ENCODE measurements around the gene NFE2L1. TPM values are rescaled to one million over a fixed set of nuclear protein-coding genes. Genes with fewer than 3 reads are reported as not detected.

The NFE2L1 gene
- total RNA-seq, 1 experiment from 2014 or later: 149 TPM

DNA sequence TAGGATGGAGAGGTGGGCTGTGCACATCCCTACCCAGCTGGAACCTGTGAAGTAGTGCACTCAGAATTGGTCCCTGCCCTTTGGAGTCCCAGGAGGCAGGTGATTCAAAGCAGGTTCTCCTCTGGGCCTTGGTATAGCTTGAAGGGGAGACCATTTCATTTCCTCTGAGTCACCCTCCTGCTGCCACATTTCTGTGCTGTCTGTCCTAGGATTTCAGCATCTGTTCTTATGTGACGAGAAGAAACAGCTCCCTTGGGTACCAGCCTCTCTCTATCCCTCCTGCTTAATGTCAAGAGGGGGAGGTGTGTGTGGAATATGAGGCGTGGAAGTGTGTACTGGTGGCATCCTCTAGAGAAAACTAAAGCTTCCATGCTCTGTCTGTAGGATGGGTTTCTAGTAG is 5.0 kb upstream of the NFE2L1 start:
- intact Hi-C loops (cut with micrococcal nuclease; ENCODE audit: unreplicated experiment): no loop called here
- Histone ChIP-seq H3K9me3 (ENCODE audit: low read depth, low read length, poor library complexity, severe bottlenecking) (no peaks in the 10 kb centered on the region), H3K4me3 (ENCODE audit: low read depth, low read length, poor library complexity, severe bottlenecking) (no peak overlapping the region), H3K27me3 (replicated peaks; ENCODE audit: insufficient read depth, low read depth, low read length, poor library complexity) (peaks cover 7% of the 10 kb centered on the region), H3K4me1 (ENCODE audit: insufficient read depth, low read length, poor library complexity, severe bottlenecking) (peaks cover 11% of the 10 kb centered on the region), H3K27ac (ENCODE audit: low read depth, low read length, poor library complexity, severe bottlenecking) (no peak overlapping the region), H3K36me3 (ENCODE audit: insufficient read depth, low read length, poor library complexity, severe bottlenecking) (no peaks in the 10 kb centered on the region)
- ChIA-PET CTCF (no interaction called here), POLR2A (ENCODE audit: low non-redundant PET) (interaction anchor here (0.6 to 1.3 kb wide), 2 partner anchors 12 to 127 kb away, joined by 10 to 26 read pairs; no protein-coding TSS in a partner anchor)
- BruUV-seq (replicated peaks): no TSS peak
- TF ChIP-seq, protein P1, sequence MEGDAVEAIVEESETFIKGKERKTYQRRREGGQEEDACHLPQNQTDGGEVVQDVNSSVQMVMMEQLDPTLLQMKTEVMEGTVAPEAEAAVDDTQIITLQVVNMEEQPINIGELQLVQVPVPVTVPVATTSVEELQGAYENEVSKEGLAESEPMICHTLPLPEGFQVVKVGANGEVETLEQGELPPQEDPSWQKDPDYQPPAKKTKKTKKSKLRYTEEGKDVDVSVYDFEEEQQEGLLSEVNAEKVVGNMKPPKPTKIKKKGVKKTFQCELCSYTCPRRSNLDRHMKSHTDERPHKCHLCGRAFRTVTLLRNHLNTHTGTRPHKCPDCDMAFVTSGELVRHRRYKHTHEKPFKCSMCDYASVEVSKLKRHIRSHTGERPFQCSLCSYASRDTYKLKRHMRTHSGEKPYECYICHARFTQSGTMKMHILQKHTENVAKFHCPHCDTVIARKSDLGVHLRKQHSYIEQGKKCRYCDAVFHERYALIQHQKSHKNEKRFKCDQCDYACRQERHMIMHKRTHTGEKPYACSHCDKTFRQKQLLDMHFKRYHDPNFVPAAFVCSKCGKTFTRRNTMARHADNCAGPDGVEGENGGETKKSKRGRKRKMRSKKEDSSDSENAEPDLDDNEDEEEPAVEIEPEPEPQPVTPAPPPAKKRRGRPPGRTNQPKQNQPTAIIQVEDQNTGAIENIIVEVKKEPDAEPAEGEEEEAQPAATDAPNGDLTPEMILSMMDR (conservative IDR thresholded peaks at IDR 0.05; ENCODE audit: low read depth, low read length): no peak
- no peak for TF ChIP-seq EZH2 (IDR thresholded peaks at IDR 0.05; ENCODE audit: borderline replicate concordance, low read depth, low read length, poor library complexity, severe bottlenecking)
- DNase-seq (ENCODE audit: low spot score): peak; percentile 54

DNA sequence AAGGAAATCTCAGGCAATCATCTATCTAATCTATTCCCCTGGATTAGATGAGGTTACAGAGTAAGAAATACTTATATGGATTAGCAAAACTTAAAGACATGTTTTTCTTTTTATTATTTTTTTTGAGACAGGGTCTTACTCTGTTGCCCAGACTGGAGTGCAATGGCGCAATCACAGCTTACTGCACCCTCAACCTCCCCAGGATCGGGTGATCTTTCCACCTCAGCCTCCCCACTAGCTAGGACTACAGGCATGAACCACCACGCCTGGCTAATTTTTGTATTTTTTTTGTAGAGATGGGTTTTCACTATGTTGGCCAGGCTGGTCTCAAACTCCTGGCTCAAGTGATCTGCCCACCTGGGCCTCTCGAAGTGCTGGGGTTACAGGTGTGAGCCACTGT is 3.3 kb upstream of the NFE2L1 start:
- intact Hi-C loops (cut with micrococcal nuclease; ENCODE audit: unreplicated experiment): no loop called here
- Histone ChIP-seq H3K27me3 (replicated peaks; ENCODE audit: insufficient read depth, low read depth, low read length, poor library complexity) (no peaks in the 10 kb centered on the region), H3K36me3 (ENCODE audit: insufficient read depth, low read length, poor library complexity, severe bottlenecking) (no peaks in the 10 kb centered on the region), H3K4me1 (ENCODE audit: insufficient read depth, low read length, poor library complexity, severe bottlenecking) (peaks cover 17% of the 10 kb centered on the region), H3K27ac (ENCODE audit: low read depth, low read length, poor library complexity, severe bottlenecking) (no peak overlapping the region), H3K9me3 (ENCODE audit: low read depth, low read length, poor library complexity, severe bottlenecking) (no peaks in the 10 kb centered on the region), H3K4me3 (ENCODE audit: low read depth, low read length, poor library complexity, severe bottlenecking) (no peak overlapping the region)
- TF ChIP-seq, protein P1 (conservative IDR thresholded peaks at IDR 0.05; ENCODE audit: low read depth, low read length): no peak
- no peak for TF ChIP-seq EZH2 (IDR thresholded peaks at IDR 0.05; ENCODE audit: borderline replicate concordance, low read depth, low read length, poor library complexity, severe bottlenecking)
- no peak for DNase-seq (ENCODE audit: low spot score)
- BruUV-seq (replicated peaks): no TSS peak
- POLR2A ChIA-PET (ENCODE audit: low non-redundant PET): no interaction called here
- CTCF ChIA-PET: interaction anchor here (0.7 kb wide), 1 partner anchor 95 kb away, joined by 26 read pairs; no protein-coding TSS in a partner anchor

DNA sequence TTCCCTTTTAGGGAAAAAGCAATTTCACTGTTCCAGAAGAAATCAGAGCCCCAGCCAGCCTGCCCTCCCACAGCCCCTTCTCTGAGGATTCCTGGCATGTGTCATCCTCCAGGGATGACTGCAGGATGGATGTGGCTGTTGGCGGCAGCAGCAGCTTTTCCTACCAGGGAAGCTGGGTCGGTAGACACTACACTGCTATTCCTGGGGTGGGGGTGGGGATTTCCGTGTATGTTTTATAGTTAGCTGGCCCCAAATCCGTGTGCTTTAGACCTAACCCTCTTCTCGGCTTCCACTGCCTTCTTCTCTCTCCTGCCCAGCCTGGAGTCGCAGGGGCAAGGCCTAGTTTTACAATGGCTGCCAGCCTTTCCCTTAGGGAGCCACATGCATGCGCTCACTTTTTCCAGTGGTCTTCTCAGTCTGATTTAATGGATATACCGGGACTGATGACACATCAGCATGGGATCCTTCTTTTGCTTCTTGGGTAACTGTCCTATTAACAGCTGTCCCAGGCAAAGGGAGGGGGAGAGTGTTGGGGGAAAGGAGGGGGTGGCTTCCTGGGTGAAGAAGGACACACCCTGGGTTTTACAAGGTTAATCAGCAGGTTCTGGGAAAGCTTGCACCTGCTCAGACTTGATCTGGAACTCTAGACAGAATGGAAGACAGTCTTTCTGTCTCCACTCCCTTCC is 2.7 kb upstream of the NFE2L1 start:
- no TSS peak for BruUV-seq (replicated peaks)
- intact Hi-C loops (cut with micrococcal nuclease; ENCODE audit: unreplicated experiment): no loop called here
- H3K4me1 ChIP-seq (ENCODE audit: insufficient read depth, low read length, poor library complexity, severe bottlenecking): peaks cover 22% of the 10 kb centered on the region

More for the DNA sequence above, 2.7 kb upstream of the NFE2L1 start:
- peaks cover 1% of the 10 kb centered on the region for H3K36me3 ChIP-seq (ENCODE audit: insufficient read depth, low read length, poor library complexity, severe bottlenecking)
- no peak overlapping the region for H3K27ac ChIP-seq (ENCODE audit: low read depth, low read length, poor library complexity, severe bottlenecking)
- no peak for DNase-seq (ENCODE audit: low spot score)
- no peak for TF ChIP-seq EZH2 (IDR thresholded peaks at IDR 0.05; ENCODE audit: borderline replicate concordance, low read depth, low read length, poor library complexity, severe bottlenecking)
- TF ChIP-seq, protein P1 (conservative IDR thresholded peaks at IDR 0.05; ENCODE audit: low read depth, low read length): no peak
- no peaks in the 10 kb centered on the region for H3K9me3 ChIP-seq (ENCODE audit: low read depth, low read length, poor library complexity, severe bottlenecking)
- H3K27me3 ChIP-seq (replicated peaks; ENCODE audit: insufficient read depth, low read depth, low read length, poor library complexity): no peaks in the 10 kb centered on the region
- POLR2A ChIA-PET (ENCODE audit: low non-redundant PET): no interaction called here
- H3K4me3 ChIP-seq (ENCODE audit: low read depth, low read length, poor library complexity, severe bottlenecking): no peak overlapping the region
- CTCF ChIA-PET: no interaction called here
